ENCODE data around the gene CDK12.

DNA sequence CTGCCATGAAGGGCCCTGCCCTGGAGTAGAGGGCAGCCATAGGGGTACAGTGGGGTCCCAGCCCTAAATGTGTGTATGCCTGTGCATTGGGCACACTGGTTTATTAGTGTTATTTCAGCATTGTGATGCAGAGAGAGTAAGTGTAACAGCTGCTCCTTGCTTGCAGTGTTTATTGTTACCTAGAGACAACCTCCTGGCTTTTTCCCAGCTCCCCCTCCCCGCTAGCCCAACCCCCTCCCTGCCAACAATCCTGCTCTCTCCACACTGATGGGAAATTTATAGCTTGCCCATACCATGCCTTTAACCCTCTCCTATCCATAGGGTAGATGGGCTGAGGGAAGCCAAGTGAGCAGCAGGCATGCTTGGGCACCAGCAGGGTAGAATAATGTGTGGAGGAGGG lies 95.1 kb downstream of the CDK12 start:
- TF ChIP-seq CTCF (IDR thresholded peaks at IDR 0.05) = no peak
- no peak for TF ChIP-seq POLR2A (IDR thresholded peaks at IDR 0.05)
